ENCODE measurements around the gene C1orf56.

Gene C1orf56

GRCh38 chr1:151003180-151003579, 44.4 kb upstream of the C1orf56 start:
- no peaks in the 10 kb centered on the region for H3K27me3 ChIP-seq (ENCODE audit: insufficient read depth, low read length)
- no peak overlapping the region for H3K4ac ChIP-seq (ENCODE audit: low read depth, low read length)
- no peak overlapping the region for H2BK120ac ChIP-seq (ENCODE audit: insufficient read depth, low read length, poor library complexity)
- no peak for DNase-seq
- no peak overlapping the region for H4K12ac ChIP-seq (ENCODE audit: low read depth, low read length)
- no peaks in the 10 kb centered on the region for H3K36me3 ChIP-seq (ENCODE audit: control insufficient read depth in 1 of 2, insufficient read depth in 2 of 2, low read length in 2 of 2)
- no peaks in the 10 kb centered on the region for H3K9me3 ChIP-seq (ENCODE audit: insufficient read depth, low read depth, low read length)
- H3K9ac ChIP-seq (ENCODE audit: low read length) = no peak overlapping the region
- H2BK5ac ChIP-seq (ENCODE audit: low read depth, low read length, poor library complexity) = no peak overlapping the region
- no peak overlapping the region for H3K4me2 ChIP-seq (ENCODE audit: low read length)
- no peak overlapping the region for H2AK5ac ChIP-seq (ENCODE audit: low read length)
- no peak overlapping the region for H3K23ac ChIP-seq (ENCODE audit: low read length)
- H3K79me1 ChIP-seq (ENCODE audit: low read length) = no peaks in the 10 kb centered on the region
- no peak overlapping the region for H3K18ac ChIP-seq (ENCODE audit: low read length)
- H3K27ac ChIP-seq (ENCODE audit: low read depth, low read length) = no peak overlapping the region
- H4K8ac ChIP-seq (ENCODE audit: low read depth, low read length) = no peak overlapping the region
- H2AFZ ChIP-seq (ENCODE audit: insufficient read depth, low read length, poor library complexity) = no peak overlapping the region
- H4K91ac ChIP-seq (ENCODE audit: low read depth, low read length) = no peak overlapping the region
- H3K4me3 ChIP-seq (ENCODE audit: low read depth, low read length) = no peak overlapping the region
- H3K4me1 ChIP-seq (ENCODE audit: control insufficient read depth in 1 of 2, insufficient read depth in 2 of 2, low read length in 2 of 2) = peaks cover 6% of the 10 kb centered on the region in 2 experiments
- H3K14ac ChIP-seq (ENCODE audit: low read length) = no peak overlapping the region
- no peak overlapping the region for H2BK12ac ChIP-seq (ENCODE audit: low read length)
- no peaks in the 10 kb centered on the region for H3K79me2 ChIP-seq (ENCODE audit: control insufficient read depth, insufficient read depth, low read length, poor library complexity)

GRCh38 chr1:151005729-151006319, 41.7 kb upstream of the C1orf56 start:
- Histone ChIP-seq H3K9me3 (ENCODE audit: insufficient read depth, low read depth, low read length) (no peaks in the 10 kb centered on the region), H3K79me1 (ENCODE audit: low read length) (peaks cover 5% of the 10 kb centered on the region), H3K27me3 (ENCODE audit: insufficient read depth, low read length) (no peaks in the 10 kb centered on the region), H3K4me2 (ENCODE audit: low read length) (peak overlapping the region; percentile 62), H3K9ac (ENCODE audit: low read length) (no peak overlapping the region), H2BK120ac (ENCODE audit: insufficient read depth, low read length, poor library complexity) (no peak overlapping the region), H3K18ac (ENCODE audit: low read length) (no peak overlapping the region), H3K14ac (ENCODE audit: low read length) (peak overlapping the region; percentile 54), H3K27ac (ENCODE audit: low read depth, low read length) (peak overlapping the region; percentile 65), H3K4ac (ENCODE audit: low read depth, low read length) (no peak overlapping the region), H2BK12ac (ENCODE audit: low read length) (no peak overlapping the region), H3K4me1 (ENCODE audit: control insufficient read depth in 1 of 2, insufficient read depth in 2 of 2, low read length in 2 of 2) (peaks cover 6 to 8% of the 10 kb centered on the region in 2 experiments), H3K23ac (ENCODE audit: low read length) (no peak overlapping the region), H4K12ac (ENCODE audit: low read depth, low read length) (no peak overlapping the region), H2AK5ac (ENCODE audit: low read length) (peak overlapping the region; percentile 20), H4K8ac (ENCODE audit: low read depth, low read length) (no peak overlapping the region), H2AFZ (ENCODE audit: insufficient read depth, low read length, poor library complexity) (no peak overlapping the region), H3K79me2 (ENCODE audit: control insufficient read depth, insufficient read depth, low read length, poor library complexity) (peaks cover 4% of the 10 kb centered on the region), H3K4me3 (ENCODE audit: low read depth, low read length) (no peak overlapping the region), H4K91ac (ENCODE audit: low read depth, low read length) (peak overlapping the region; percentile 67), H2BK5ac (ENCODE audit: low read depth, low read length, poor library complexity) (no peak overlapping the region), H3K36me3 (ENCODE audit: control insufficient read depth in 1 of 2, insufficient read depth in 2 of 2, low read length in 2 of 2) (no peaks in the 10 kb centered on the region)
- no peak for DNase-seq
- WGBS (ENCODE audit: extremely low coverage, insufficient coverage, insufficient read length) = no CpG with 5 or more reads among the region's 4 CpGs

- peaks cover 6 to 8% of the 10 kb centered on the region in 2 experiments for H3K4me1 ChIP-seq (ENCODE audit: control insufficient read depth in 1 of 2, insufficient read depth in 2 of 2, low read length in 2 of 2)
- no peaks in the 10 kb centered on the region for H3K36me3 ChIP-seq (ENCODE audit: control insufficient read depth in 1 of 2, insufficient read depth in 2 of 2, low read length in 2 of 2)
- H2AFZ ChIP-seq (ENCODE audit: insufficient read depth, low read length, poor library complexity) = peak within 1 kb of the TSS; percentile 81
- peak within 1 kb of the TSS; percentile 48 for H3K4ac ChIP-seq (ENCODE audit: low read depth, low read length)
- peaks cover 5% of the 10 kb centered on the region for H3K79me1 ChIP-seq (ENCODE audit: low read length)
- H2BK120ac ChIP-seq (ENCODE audit: insufficient read depth, low read length, poor library complexity) = peak within 1 kb of the TSS; percentile 54
- H3K27me3 ChIP-seq (ENCODE audit: insufficient read depth, low read length) = no peaks in the 10 kb centered on the region
- peak within 1 kb of the TSS; percentile 89 for H4K8ac ChIP-seq (ENCODE audit: low read depth, low read length)
- no peak within 1 kb of the TSS for H3K9ac ChIP-seq (ENCODE audit: low read length)
- peaks cover 4% of the 10 kb centered on the region for H3K79me2 ChIP-seq (ENCODE audit: control insufficient read depth, insufficient read depth, low read length, poor library complexity)
- peak within 1 kb of the TSS; percentile 37 for H4K12ac ChIP-seq (ENCODE audit: low read depth, low read length)
- peak within 1 kb of the TSS; percentile 20 for H2AK5ac ChIP-seq (ENCODE audit: low read length)
- WGBS (ENCODE audit: extremely low coverage, insufficient coverage, insufficient read length) = no CpG with 5 or more reads among the region's 18 CpGs
- H3K23ac ChIP-seq (ENCODE audit: low read length) = no peak within 1 kb of the TSS
- H3K4me2 ChIP-seq (ENCODE audit: low read length) = peak within 1 kb of the TSS; percentile 62
- DNase-seq = peak; percentile 52 to 82
- peak within 1 kb of the TSS; percentile 67 for H4K91ac ChIP-seq (ENCODE audit: low read depth, low read length)
- no peak within 1 kb of the TSS for H2BK5ac ChIP-seq (ENCODE audit: low read depth, low read length, poor library complexity)
- no peak within 1 kb of the TSS for H3K4me3 ChIP-seq (ENCODE audit: low read depth, low read length)
- peak within 1 kb of the TSS; percentile 65 for H3K27ac ChIP-seq (ENCODE audit: low read depth, low read length)
- H3K9me3 ChIP-seq (ENCODE audit: insufficient read depth, low read depth, low read length) = no peaks in the 10 kb centered on the region
- no peak within 1 kb of the TSS for H2BK12ac ChIP-seq (ENCODE audit: low read length)
- H3K14ac ChIP-seq (ENCODE audit: low read length) = peak within 1 kb of the TSS; percentile 54
- H3K18ac ChIP-seq (ENCODE audit: low read length) = peak within 1 kb of the TSS; percentile 26
Measured at GRCh38 chr1:151006327-151007052, 41.1 kb upstream of the C1orf56 start, which contains the start of gene MINDY1. MINDY1 (minus strand) TSS chr1:151006902; CDS start chr1:151002617, 4,285 bp downstream.

GRCh38 chr1:151007853-151008243, 39.7 kb upstream of the C1orf56 start:
- H4K91ac ChIP-seq (ENCODE audit: low read depth, low read length) = no peak overlapping the region
- no peak for DNase-seq
- no peak overlapping the region for H2BK5ac ChIP-seq (ENCODE audit: low read depth, low read length, poor library complexity)
- H3K27me3 ChIP-seq (ENCODE audit: insufficient read depth, low read length) = no peaks in the 10 kb centered on the region
- H3K79me2 ChIP-seq (ENCODE audit: control insufficient read depth, insufficient read depth, low read length, poor library complexity) = peaks cover 4% of the 10 kb centered on the region
- H3K4me2 ChIP-seq (ENCODE audit: low read length) = peak overlapping the region; percentile 55
- no CpG with 5 or more reads among the region's 4 CpGs for WGBS (ENCODE audit: extremely low coverage, insufficient coverage, insufficient read length)
- no peak overlapping the region for H4K8ac ChIP-seq (ENCODE audit: low read depth, low read length)
- no peak overlapping the region for H2BK120ac ChIP-seq (ENCODE audit: insufficient read depth, low read length, poor library complexity)
- no peaks in the 10 kb centered on the region for H3K36me3 ChIP-seq (ENCODE audit: control insufficient read depth in 1 of 2, insufficient read depth in 2 of 2, low read length in 2 of 2)
- H3K4ac ChIP-seq (ENCODE audit: low read depth, low read length) = no peak overlapping the region
- no peak overlapping the region for H3K18ac ChIP-seq (ENCODE audit: low read length)
- H3K27ac ChIP-seq (ENCODE audit: low read depth, low read length) = no peak overlapping the region
- no peaks in the 10 kb centered on the region for H3K9me3 ChIP-seq (ENCODE audit: insufficient read depth, low read depth, low read length)
- peaks cover 6 to 8% of the 10 kb centered on the region in 2 experiments for H3K4me1 ChIP-seq (ENCODE audit: control insufficient read depth in 1 of 2, insufficient read depth in 2 of 2, low read length in 2 of 2)
- no peak overlapping the region for H3K14ac ChIP-seq (ENCODE audit: low read length)
- H2AFZ ChIP-seq (ENCODE audit: insufficient read depth, low read length, poor library complexity) = no peak overlapping the region
- H2AK5ac ChIP-seq (ENCODE audit: low read length) = no peak overlapping the region
- no peak overlapping the region for H2BK12ac ChIP-seq (ENCODE audit: low read length)
- no peak overlapping the region for H3K4me3 ChIP-seq (ENCODE audit: low read depth, low read length)
- H3K9ac ChIP-seq (ENCODE audit: low read length) = no peak overlapping the region
- H3K79me1 ChIP-seq (ENCODE audit: low read length) = peaks cover 5% of the 10 kb centered on the region
- H3K23ac ChIP-seq (ENCODE audit: low read length) = no peak overlapping the region
- H4K12ac ChIP-seq (ENCODE audit: low read depth, low read length) = no peak overlapping the region

Measured in trophoblast cell (in vitro differentiated cells and primary cell).